HG02970 (cell line): Measurements from ENCODE around the gene EIF4G3.
"Not testable (repeated sequence)": the region's sequence is repeated elsewhere in the genome, so short reads cannot be mapped to it uniquely, and the experiment has no call there.

Source experiments
- ATAC-seq: cut with Tn5 transposase; IDR thresholded peaks from one replicate; pipeline ENCODE4 v1.9.1; 2021; ENCODE audit warnings: mild to moderate bottlenecking, moderate library complexity, moderate number of reproducible peaks; ENCODE audit not compliant: unreplicated experiment, low FRiP score

EIF4G3 gene

GRCh38 chr1:21115098-21115760 is 61.5 kb downstream of the EIF4G3 start:
- ATAC-seq, result no peak

DNA sequence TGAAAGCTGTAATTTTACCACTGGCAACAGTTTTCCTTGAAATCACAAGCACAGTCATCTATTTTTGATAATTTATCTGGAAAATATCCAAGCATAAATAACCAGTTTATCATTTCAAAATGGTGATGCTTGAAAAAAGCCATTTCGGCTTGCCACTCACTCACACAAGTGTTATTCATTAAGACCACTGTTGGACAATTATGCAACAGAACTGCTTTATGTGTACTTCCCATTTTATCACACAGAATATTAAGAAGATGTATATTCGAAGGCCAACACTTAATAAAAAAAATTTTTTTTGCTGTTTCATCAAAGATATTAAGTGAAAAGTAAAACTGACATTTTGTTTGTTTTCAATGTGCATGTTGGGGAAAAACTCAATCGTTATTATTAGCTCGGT is 62.3 kb downstream of the EIF4G3 start:
- ATAC-seq, result no peak

GRCh38 chr1:21110163-21110562 is 66.5 kb downstream of the EIF4G3 start:
- no peak for ATAC-seq

- ATAC-seq, result no peak
These were observed 70.0 kb downstream of the EIF4G3 start for GRCh38 chr1:21106709-21107108.

- no peak for ATAC-seq
These were observed 70.5 kb downstream of the EIF4G3 start for GRCh38 chr1:21106238-21106637.

DNA sequence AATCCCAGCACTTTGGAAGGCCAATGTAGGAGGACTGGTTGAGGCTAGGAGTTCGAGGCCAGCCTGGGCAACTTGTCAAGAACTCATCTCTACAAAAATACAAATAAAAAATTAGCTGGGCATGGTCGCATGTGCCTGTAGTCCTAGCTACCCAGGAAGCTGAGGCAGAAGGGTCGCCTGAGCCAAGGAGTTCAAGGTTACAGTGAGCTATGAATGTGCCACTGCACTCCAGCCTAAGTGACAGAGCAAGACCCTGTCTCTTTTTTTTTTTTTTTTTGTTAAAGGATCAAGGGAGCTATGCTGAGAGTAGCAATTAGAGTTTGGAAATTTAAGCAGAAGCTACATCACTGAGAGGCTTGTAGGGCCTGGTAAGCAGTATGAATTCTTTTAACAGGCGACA is 70.9 kb downstream of the EIF4G3 start:
- no peak for ATAC-seq

GRCh38 chr1:21104683-21105082 is 72.0 kb downstream of the EIF4G3 start:
- ATAC-seq, result no peak

- ATAC-seq, result no peak
These were observed 76.2 kb downstream of the EIF4G3 start for GRCh38 chr1:21100481-21100921.

DNA sequence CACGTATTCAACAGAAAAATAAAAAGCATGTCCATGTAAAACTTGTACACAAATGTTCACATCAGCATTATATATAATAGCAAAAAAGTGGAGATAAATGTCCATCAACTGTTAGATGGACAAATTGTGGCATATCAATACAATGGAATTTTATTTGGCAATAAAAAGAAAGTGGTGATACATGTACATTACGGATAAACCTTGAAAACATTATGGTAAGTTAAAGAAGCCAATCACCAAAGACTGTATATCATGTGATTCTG is 76.9 kb downstream of the EIF4G3 start:
- no peak for ATAC-seq

DNA sequence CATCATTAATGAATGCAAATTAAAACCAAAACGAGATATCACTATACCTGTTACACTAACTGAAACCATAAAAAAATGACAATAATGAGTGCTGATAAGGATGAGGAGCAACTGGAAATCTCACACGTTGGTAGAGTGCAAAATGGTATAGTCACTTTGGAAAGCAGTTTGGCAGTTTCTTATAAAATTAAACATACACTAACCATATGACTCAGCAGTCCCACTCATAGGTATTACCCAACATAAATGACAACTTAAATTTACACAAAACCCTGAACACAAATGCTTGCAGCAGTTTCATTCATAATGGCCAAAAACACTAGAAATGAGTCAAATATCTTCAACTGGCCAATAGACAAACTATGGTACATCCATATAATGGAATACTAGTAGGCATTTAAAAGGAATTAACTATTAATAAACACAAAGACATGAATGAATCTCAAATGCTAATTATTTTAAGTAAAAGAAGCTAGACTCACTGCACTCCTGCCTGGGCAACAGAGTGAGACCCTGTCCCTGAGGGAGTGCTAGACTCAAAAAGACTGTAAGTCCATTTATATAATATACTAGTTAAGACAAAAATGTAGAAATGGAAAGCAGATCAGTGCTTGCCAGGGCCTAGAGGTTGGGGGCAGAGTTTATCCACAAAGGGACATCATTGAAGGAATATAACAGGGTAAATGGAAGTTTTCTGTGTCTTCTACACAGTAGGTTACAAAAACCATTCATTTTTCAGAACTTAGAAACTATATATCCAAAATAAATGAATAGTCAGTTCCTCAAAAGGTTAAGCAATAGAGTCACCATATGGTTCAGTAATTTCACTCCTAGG is 77.4 kb downstream of the EIF4G3 start:
- no peak for ATAC-seq

GRCh38 chr1:21098186-21098915 is 78.3 kb downstream of the EIF4G3 start:
- ATAC-seq, result no peak

DNA sequence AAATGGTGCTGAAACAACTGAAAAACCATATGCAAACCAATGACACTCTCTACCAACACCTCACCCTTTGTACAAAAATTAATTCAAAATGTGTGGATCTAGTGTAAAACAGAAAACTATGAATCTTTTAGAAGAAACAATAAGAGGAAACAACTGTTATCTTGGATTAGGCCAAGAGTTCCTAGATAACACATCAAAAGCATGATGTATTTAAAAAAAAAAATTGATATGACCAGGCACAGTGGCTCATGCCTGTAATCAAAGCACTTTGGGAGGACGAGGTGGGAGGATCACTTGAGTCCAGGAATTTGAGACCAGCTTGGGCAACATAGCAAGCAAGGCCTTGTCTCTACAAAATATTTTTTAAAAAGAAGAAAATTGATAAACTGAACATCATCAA is 79.0 kb downstream of the EIF4G3 start:
- ATAC-seq, result no peak

GRCh38 chr1:21095976-21096375 is 80.7 kb downstream of the EIF4G3 start:
- no peak for ATAC-seq

DNA sequence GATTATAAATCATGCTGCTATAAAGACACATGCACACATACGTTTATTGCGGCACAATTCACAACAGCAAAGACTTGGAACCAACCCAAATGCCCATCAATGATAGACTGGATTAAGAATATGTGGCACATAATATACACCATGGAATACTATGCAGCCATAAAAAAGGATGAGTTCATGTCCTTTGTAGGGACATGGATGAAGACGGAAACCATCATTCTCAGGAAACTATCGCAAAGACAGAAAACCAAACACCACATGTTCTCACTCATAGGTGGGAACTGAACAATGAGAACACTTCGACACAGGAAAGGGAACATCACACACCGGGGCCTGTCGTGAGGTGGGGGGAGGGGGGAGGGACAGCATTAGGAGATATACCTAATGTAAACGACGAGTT is 82.4 kb downstream of the EIF4G3 start:
- ATAC-seq, result not testable (repeated sequence)

DNA sequence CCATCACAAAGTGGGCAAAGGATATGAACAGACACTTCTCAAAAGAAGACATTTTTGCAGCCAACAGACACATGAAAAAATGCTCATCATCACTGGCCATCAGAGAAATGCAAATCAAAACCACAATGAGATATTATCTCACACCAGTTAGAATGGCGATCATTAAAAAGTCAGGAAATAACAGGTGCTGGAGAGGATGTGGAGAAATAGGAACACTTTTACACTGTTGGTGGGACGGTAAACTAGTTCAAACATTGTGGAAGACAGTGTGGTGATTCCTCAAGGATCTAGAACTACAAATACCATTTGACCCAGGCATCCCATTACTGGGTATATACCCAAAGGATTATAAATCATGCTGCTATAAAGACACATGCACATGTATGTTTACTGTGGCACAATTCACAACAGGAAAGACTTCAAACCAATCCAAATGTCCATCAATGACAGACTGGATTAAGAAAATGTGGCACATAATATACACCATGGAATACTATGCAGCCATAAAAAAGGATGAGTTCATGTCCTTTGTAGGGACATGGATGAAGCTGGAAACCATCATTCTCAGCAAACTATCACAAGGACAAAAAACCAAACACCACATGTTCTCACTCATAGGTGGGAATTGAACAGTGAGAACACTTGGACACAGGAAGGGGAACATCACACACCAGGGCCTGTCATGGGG is 83.3 kb downstream of the EIF4G3 start:
- not testable (repeated sequence) for ATAC-seq

DNA sequence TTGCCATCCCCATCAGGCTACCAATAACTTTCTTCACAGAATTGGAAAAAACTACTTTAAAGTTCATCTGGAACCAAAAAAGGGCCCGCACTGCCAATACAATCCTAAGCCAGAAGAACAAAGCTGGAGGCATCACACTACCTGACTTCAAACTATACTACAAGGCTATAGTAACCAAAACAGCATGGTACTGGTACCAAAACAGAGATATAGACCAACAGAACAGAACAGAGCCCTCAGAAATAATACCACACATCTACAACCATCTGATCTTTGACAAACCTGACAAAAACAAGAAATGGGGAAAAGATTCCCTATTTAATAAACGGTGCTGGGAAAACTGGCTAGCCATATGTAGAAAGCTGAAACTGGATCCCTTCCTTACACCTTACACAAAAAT is 84.2 kb downstream of the EIF4G3 start:
- not testable (repeated sequence) for ATAC-seq

DNA sequence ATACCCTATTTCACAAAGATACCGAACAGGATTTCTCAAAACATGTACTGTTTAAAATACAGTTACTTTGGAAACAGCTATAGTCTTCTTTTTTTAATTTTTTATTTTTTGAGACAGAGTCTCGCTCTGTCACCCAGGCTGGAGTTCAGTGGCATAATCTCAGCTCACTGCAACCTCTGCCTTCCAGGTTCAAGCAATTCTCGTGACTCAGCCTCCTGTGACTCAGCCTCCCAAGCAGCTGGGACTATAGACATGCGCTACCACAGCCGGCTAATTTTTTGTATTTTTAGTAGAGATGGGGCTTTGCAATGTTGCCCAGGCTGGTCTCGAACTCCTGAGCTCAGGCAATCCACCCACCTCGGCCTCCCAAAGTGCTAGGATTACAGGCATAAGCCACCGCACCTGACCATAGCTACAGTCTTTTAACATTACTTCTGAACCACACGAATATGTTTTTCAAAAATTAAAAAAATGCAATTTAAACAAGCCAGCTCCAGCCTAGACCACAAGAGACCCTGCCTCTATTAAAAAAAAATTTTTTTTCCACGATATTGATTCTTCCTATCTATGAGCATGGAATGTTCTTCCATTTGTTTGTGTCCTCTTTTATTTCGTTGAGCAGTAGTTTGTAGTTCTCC is 85.5 kb downstream of the EIF4G3 start:
- not testable (repeated sequence) for ATAC-seq

GRCh38 chr1:21090463-21090862 is 86.2 kb downstream of the EIF4G3 start:
- no peak for ATAC-seq

DNA sequence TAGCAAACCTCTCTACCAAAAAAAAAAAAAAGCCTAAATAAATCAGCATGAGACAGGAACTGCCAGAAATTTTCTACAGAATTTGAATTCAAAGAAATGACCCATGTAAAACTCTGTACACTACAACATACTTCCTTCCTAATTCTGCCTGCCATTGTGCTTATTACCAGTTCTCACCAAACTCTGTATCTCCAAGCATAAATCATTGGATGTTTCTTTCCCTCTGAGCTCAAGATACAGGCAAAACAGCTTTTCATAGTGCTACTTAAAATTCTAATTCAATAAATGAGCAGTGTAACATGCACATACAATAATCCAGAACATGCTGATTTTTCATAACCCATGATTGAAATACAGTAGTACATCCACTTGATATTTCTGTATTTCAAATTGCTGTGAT is 87.0 kb downstream of the EIF4G3 start:
- no peak for ATAC-seq

GRCh38 chr1:21089299-21089698 is 87.4 kb downstream of the EIF4G3 start:
- no peak for ATAC-seq
